ENCODE data around the gene RIMKLB.

The RIMKLB gene

GRCh38 chr12:8832500-8832899 is 134.7 kb downstream of the RIMKLB start:
- ChIA-PET POLR2A (no interaction called here), CTCF (no interaction called here)
- TF ChIP-seq HDGF (IDR thresholded peaks at IDR 0.05; ENCODE audit: borderline replicate concordance) (no peak), CTBP1 (IDR thresholded peaks at IDR 0.05; ENCODE audit: borderline replicate concordance) (no peak), FOXK2 (IDR thresholded peaks at IDR 0.05) (no peak), LEF1 (IDR thresholded peaks at IDR 0.05; ENCODE audit: borderline replicate concordance) (no peak), FOXA1 (IDR thresholded peaks at IDR 0.05) (no peak), ZNF384 (IDR thresholded peaks at IDR 0.05) (no peak), FOXM1 (IDR thresholded peaks at IDR 0.05; ENCODE audit: borderline replicate concordance) (no peak), L3MBTL2 (conservative IDR thresholded peaks at IDR 0.05) (no peak), BHLHE40 (IDR thresholded peaks at IDR 0.05; ENCODE audit: borderline replicate concordance) (no peak), SUZ12 (IDR thresholded peaks at IDR 0.05) (no peak), TARDBP (IDR thresholded peaks at IDR 0.05) (no peak), SP1 (IDR thresholded peaks at IDR 0.05) (no peak), ARNT (IDR thresholded peaks at IDR 0.05) (no peak), ELF4 (IDR thresholded peaks at IDR 0.05) (no peak), NFRKB (IDR thresholded peaks at IDR 0.05) (no peak)
- TF ChIP-seq, protein P1, sequence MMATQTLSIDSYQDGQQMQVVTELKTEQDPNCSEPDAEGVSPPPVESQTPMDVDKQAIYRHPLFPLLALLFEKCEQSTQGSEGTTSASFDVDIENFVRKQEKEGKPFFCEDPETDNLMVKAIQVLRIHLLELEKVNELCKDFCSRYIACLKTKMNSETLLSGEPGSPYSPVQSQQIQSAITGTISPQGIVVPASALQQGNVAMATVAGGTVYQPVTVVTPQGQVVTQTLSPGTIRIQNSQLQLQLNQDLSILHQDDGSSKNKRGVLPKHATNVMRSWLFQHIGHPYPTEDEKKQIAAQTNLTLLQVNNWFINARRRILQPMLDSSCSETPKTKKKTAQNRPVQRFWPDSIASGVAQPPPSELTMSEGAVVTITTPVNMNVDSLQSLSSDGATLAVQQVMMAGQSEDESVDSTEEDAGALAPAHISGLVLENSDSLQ (IDR thresholded peaks at IDR 0.05): no peak
- no peak for DNase-seq (ENCODE audit: extremely low spot score)

Data from HEK293T (cell line).